Fibroblast of villous mesenchyme (primary cell): ENCODE results near the gene ARMH3. TPM values are rescaled to one million over a fixed set of nuclear protein-coding genes. Genes with fewer than 3 reads are reported as not detected.

Source experiments
- DNase-seq: peaks from one replicate; pipeline ENCODE4 v3.0.0-alpha.2; 2010; ENCODE audit warnings: low read depth
- H3K4me3 ChIP-seq: 2 replicates; pipeline ENCODE4 v1.5.1; 2011; ENCODE audit warnings: low read depth, mild to moderate bottlenecking, low read length
- CTCF ChIP-seq: IDR thresholded peaks from 2 replicates; pipeline ENCODE4 v1.5.1; 2012; ENCODE audit warnings: low read depth, mild to moderate bottlenecking, low read length; ENCODE audit not compliant: insufficient read depth
- total RNA-seq: library from RNA; depleted of rRNA; stranded (reverse); fragments of >200 nt; gene quantifications from 2 replicates; pipeline ENCODE4 v1.2.3, GENCODE V29; 2012

The ARMH3 gene
- total RNA-seq, 1 donor = 10.4 TPM

DNA sequence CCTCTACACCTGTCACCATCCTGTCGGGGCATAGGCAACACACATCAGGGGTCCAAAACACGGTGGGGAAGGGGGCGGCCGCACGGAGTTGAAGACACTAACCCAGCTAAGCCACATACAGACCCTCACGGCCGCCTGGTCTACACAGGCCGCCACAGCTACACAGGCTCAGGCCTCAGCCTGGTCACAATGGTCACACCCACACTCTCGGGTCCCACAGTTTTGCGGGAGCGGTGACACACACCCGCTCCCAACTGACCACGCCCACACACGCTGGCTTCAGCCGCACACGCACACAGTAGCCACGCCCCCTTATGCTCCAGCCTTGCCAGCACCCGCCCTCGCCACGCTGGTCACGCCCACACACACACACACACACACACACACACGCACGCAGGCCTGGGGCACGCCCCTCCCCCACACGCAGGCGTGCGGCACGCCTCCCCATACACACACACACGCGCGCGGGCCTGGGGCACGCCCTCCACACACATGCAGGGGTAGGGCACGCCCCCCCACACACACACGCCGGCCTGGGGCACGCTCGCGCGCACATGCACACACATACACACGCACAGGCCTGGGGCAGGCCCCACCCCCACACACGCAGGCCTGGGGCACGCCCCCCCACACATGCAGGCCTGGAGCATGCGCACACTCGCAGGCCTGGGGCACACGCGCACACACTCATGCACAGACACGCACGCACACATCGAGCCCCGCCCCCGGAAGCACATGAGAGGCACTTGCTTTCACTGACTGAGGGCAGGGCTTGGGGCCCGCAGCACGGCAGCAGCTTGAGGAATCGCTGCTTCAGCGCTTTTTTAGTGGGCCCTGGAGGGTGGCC is 225.4 kb downstream of the ARMH3 start:
- peak; percentile 86 for DNase-seq
- H3K4me3 ChIP-seq = peak overlapping the region; percentile 58
- no peak for TF ChIP-seq CTCF

GRCh38 chr10:101829561-101830315 is 226.2 kb downstream of the ARMH3 start:
- peak overlapping the region; percentile 37 for H3K4me3 ChIP-seq
- no peak for TF ChIP-seq CTCF
- no peak for DNase-seq

- TF ChIP-seq CTCF = no peak
- peak overlapping the region; percentile 37 for H3K4me3 ChIP-seq
- no peak for DNase-seq
Measured at GRCh38 chr10:101828766-101829551, 227.0 kb downstream of the ARMH3 start.

DNA sequence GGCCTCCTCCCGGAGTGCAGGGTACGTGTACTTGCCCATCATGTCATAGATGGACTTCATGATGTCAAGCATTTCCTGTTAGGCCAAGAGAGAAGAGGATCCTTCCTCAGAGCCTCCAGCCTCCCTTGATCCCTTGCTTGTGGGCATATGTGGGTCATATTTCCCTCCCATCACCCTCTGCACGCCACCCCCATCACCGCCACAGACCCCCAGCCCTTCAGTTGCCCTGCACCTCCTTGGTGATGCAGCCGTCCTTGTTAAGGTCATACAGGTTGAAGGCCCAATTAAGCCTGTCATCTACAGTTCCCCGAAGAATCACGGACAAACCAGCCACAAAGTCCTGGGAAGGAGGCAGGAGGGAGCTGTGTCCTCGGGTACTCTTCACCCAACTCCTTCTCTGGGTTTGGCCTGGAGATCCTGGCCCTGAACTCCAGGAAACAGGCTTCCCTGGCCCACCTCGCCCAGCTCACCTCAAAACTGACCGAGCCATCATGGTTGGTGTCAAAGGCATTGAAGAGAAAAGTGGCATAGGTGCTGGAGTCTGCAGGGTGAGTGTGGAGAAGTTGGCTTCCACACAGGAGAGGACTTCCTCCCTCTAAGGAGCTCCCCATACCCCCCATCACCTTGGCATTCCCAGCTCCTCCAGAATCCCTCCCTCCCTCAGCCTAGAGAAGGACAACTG is 227.9 kb downstream of the ARMH3 start:
- no peak overlapping the region for H3K4me3 ChIP-seq
- no peak for TF ChIP-seq CTCF
- DNase-seq = no peak

DNA sequence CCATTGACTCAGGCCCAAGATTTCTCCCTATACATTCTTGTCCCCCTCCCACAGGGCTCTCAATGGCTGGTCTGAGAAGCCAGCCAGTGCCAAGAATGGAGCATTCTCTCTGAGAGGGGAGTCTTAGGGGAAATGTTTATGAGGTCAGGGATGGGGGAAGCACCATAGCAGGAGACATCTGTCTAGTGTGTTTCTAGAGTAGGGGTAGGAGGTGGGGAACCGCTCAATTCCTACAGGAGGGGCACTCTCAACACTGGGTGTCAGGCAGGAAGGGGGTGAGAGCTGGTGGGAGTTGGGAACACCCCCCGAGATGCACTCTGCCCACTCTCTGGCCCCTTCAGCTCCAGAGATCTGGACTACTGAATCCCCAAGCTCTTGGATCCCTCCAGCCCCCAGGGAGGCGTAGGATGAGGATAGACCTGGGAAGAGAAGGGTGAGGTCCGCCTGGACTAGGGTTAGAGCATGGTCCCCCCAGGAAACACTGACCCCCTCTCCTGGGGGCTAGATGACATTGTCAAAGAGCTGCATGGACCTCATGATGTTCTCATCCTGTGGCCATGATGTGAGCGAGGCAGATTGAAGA is 229.0 kb downstream of the ARMH3 start:
- no peak for TF ChIP-seq CTCF
- no peak for DNase-seq
- H3K4me3 ChIP-seq = no peak overlapping the region

DNA sequence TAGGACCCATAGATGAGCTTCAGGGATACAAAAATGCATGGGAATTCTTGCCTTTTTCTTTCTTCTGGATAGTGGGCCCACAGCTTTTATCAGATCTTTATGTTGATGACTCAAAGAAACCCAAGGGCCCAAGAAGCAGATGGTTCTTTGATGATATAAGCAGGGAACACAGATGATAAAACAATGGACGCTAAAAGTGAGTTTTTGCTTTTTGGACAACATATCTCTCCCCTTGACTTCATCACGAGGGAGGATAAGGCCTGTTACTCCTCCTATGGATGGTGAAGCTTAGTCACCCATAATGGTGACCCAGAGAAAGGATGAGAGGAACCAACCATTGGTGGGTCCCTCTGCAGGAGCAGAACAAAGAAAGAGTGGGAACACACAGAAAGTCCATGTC is 231.2 kb downstream of the ARMH3 start:
- TF ChIP-seq CTCF = no peak
- no peak for DNase-seq
- no peak overlapping the region for H3K4me3 ChIP-seq
